OCI-LY3 (cell line): Measurements from ENCODE around the gene PARVA.

ENCODE experiments used
- CTCF ChIP-seq: fragments of 200-600, 300-600 bp; sonication (generic); IDR thresholded peaks from 2 replicates; pipeline ENCODE4 v1.5.1; 2014; ENCODE audit warnings: antibody characterized with exemption, low read length, low read depth
- EZH2phosphoT487 ChIP-seq: fragments of 200-600 bp; shearing (Covaris generic); IDR thresholded peaks from 2 replicates; pipeline ENCODE4 v1.6.1; 2018; ENCODE audit warnings: antibody characterized with exemption, mixed run types, low read depth

- TF ChIP-seq CTCF, result no peak
- TF ChIP-seq EZH2phosphoT487, result no peak
Measured at GRCh38 chr11:12417691-12418611, 40.6 kb downstream of the PARVA start.
